ENCODE data around the gene LSM11.

LSM11 gene

GRCh38 chr5:157758706-157759105 is 15.2 kb downstream of the LSM11 start:
- DNase-seq (ENCODE audit: low read depth in 2 of 2), result no peak
- TF ChIP-seq, protein P1, sequence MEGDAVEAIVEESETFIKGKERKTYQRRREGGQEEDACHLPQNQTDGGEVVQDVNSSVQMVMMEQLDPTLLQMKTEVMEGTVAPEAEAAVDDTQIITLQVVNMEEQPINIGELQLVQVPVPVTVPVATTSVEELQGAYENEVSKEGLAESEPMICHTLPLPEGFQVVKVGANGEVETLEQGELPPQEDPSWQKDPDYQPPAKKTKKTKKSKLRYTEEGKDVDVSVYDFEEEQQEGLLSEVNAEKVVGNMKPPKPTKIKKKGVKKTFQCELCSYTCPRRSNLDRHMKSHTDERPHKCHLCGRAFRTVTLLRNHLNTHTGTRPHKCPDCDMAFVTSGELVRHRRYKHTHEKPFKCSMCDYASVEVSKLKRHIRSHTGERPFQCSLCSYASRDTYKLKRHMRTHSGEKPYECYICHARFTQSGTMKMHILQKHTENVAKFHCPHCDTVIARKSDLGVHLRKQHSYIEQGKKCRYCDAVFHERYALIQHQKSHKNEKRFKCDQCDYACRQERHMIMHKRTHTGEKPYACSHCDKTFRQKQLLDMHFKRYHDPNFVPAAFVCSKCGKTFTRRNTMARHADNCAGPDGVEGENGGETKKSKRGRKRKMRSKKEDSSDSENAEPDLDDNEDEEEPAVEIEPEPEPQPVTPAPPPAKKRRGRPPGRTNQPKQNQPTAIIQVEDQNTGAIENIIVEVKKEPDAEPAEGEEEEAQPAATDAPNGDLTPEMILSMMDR (IDR thresholded peaks at IDR 0.05; ENCODE audit: low read depth, low read length), result no peak
- no peak overlapping the region for H3K4me3 ChIP-seq (replicated peaks in 1 of 2; ENCODE audit: low read depth in 2 of 2, low read length in 2 of 2)

GRCh38 chr5:157761690-157762621 is 18.4 kb downstream of the LSM11 start:
- TF ChIP-seq, protein P1 (IDR thresholded peaks at IDR 0.05; ENCODE audit: low read depth, low read length), result peak; percentile 76
- DNase-seq (ENCODE audit: low read depth in 2 of 2), result peak; percentile 80 to 83
- H3K4me3 ChIP-seq (replicated peaks in 1 of 2; ENCODE audit: low read depth in 2 of 2, low read length in 2 of 2), result no peak overlapping the region

GRCh38 chr5:157764531-157764930 is 21.0 kb downstream of the LSM11 start:
- TF ChIP-seq, protein P1 (IDR thresholded peaks at IDR 0.05; ENCODE audit: low read depth, low read length), result no peak

DNA sequence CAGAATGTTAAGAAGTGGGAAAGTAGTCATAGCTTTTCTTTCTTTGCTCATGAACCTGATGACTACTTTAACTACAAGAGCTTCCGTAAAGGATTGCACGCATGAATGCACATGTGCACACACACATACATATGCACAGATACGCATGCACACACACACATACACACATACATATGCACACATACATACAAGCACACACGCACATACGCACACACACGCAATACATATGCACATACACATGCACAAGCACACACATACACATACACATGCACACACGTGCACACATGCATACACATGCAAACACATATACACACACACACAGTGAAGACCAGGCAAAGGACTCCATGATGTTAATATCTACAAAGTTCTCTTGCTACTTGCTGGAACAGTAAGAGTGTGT is 22.9 kb downstream of the LSM11 start:
- TF ChIP-seq, protein P1 (IDR thresholded peaks at IDR 0.05; ENCODE audit: low read depth, low read length), result no peak
- H3K4me3 ChIP-seq (replicated peaks in 1 of 2; ENCODE audit: low read depth in 2 of 2, low read length in 2 of 2), result no peak overlapping the region
- DNase-seq (ENCODE audit: low read depth in 2 of 2), result no peak

More at GRCh38 chr5:157764531-157764930, 21.0 kb downstream of the LSM11 start:
- DNase-seq (ENCODE audit: low read depth in 2 of 2), result no peak
- H3K4me3 ChIP-seq (replicated peaks in 1 of 2; ENCODE audit: low read depth in 2 of 2, low read length in 2 of 2), result no peak overlapping the region

DNA sequence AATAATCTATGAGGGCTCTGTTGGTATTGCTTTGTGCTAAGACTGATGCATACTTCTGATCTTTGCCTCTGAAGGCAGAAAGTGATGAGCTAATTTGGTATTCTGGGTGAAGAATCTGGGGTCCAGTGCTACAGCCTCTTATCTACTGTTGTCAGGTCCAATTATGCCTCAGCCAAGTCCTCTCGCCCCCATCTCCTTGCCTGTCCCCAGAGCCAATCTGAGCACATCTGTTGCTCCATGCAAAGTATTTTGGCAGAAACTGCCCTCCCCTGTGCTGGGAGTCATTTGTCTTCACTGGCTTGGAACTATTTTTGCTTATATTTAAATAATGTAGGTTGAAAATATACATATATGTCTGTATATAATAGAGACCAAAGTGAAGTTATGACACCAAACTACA is 23.4 kb downstream of the LSM11 start:
- no peak overlapping the region for H3K4me3 ChIP-seq (replicated peaks in 1 of 2; ENCODE audit: low read depth in 2 of 2, low read length in 2 of 2)
- TF ChIP-seq, protein P1 (IDR thresholded peaks at IDR 0.05; ENCODE audit: low read depth, low read length), result no peak

DNA sequence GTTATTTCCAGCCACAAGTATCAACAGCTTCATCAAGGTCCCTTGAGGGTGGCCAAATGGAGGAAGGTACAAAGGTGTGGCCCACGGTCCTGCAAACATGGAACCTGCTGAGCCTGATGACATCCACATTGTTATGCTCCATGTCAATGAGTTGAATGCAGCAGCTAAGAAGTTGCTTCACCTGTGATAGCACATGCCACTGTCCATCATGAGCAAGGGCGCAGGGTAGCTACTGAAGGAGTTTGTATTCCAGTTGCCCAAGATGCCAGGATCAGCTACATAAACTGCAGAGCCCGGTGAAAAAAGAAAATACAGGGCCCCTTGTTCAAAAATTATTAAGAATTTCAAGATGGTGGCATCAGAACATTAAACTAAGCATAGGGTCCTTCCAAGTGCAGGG is 24.2 kb downstream of the LSM11 start:
- H3K4me3 ChIP-seq (replicated peaks in 1 of 2; ENCODE audit: low read depth in 2 of 2, low read length in 2 of 2), result no peak overlapping the region
- DNase-seq (ENCODE audit: low read depth in 2 of 2), result no peak
- TF ChIP-seq, protein P1 (IDR thresholded peaks at IDR 0.05; ENCODE audit: low read depth, low read length), result no peak

More for the DNA sequence above, 23.4 kb downstream of the LSM11 start:
- no peak for DNase-seq (ENCODE audit: low read depth in 2 of 2)

Measured in cardiac fibroblast (primary cell).